Mucosa of descending colon (tissue), 3 donors: ENCODE measurements around the gene CCDC158. TPM values are rescaled to one million over a fixed set of nuclear protein-coding genes. Genes with fewer than 3 reads are reported as not detected.
A peak's percentile ranks its signal among the peaks of the same experiment; 100 is the strongest.

Experiments used
- ATAC-seq: fragments of 200-7000 bp; cut with Tn5 transposase; one replicate; pipeline ENCODE4 v1.9.1; 2020; ENCODE audit warnings: mild to moderate bottlenecking, moderate library complexity
- DNase-seq, 3 donors: peaks; one replicate each; pipeline ENCODE4 v3.0.0-alpha.2; 2020
- H3K36me3 ChIP-seq: fragments of 200-600 bp; one replicate; pipeline ENCODE4 v1.8.0; 2021; ENCODE audit warnings: low read depth, mild to moderate bottlenecking
- H3K4me1 ChIP-seq: fragments of 200-600 bp; one replicate; pipeline ENCODE4 v1.8.0; 2021; ENCODE audit warnings: low read depth, mild to moderate bottlenecking
- H3K4me3 ChIP-seq: fragments of 200-600 bp; one replicate; pipeline ENCODE4 v1.8.0; 2021; ENCODE audit warnings: mild to moderate bottlenecking
- H3K9me3 ChIP-seq: fragments of 200-600 bp; one replicate; pipeline ENCODE4 v1.8.0; 2021; ENCODE audit warnings: mild to moderate bottlenecking
- CTCF ChIP-seq: fragments of 200-600 bp; IDR thresholded peaks from one replicate; pipeline ENCODE4 v1.8.0; 2022; ENCODE audit warnings: antibody characterized with exemption, mild to moderate bottlenecking
- intact Hi-C, 2 donors: fragments of 100-400 bp; cut with DNase I in 1 of 2; cut with micrococcal nuclease in 1 of 2; formaldehyde crosslinking; loops; one replicate each; pipeline versions ENCODE4 v1.11.0 to v1.11.1; 2022; cut with DNase I, micrococcal nuclease
- total RNA-seq, 3 donors: library from RNA; stranded (reverse); fragmentation: NEBNext Ultra II Directional in 2 of 3; extraction: Animal tissue kit (Norgen Biotek cat#: 25700) in 2 of 3; gene quantifications; one replicate each; pipeline versions ENCODE4 v1.2.1 to v1.2.4, GENCODE V29; 2021 to 2023
- donor health status: DM: no; HTN: no; CAD: no; lungs with moderate emphysema.
- donor health status: DM: no; HTN: no; CAD: no.
- donor health status: DM: no; HTN: yes; CAD: no.

The CCDC158 gene
- total RNA-seq, 3 donors from 2014 or later = 0.82 TPM; not detected in 2

DNA sequence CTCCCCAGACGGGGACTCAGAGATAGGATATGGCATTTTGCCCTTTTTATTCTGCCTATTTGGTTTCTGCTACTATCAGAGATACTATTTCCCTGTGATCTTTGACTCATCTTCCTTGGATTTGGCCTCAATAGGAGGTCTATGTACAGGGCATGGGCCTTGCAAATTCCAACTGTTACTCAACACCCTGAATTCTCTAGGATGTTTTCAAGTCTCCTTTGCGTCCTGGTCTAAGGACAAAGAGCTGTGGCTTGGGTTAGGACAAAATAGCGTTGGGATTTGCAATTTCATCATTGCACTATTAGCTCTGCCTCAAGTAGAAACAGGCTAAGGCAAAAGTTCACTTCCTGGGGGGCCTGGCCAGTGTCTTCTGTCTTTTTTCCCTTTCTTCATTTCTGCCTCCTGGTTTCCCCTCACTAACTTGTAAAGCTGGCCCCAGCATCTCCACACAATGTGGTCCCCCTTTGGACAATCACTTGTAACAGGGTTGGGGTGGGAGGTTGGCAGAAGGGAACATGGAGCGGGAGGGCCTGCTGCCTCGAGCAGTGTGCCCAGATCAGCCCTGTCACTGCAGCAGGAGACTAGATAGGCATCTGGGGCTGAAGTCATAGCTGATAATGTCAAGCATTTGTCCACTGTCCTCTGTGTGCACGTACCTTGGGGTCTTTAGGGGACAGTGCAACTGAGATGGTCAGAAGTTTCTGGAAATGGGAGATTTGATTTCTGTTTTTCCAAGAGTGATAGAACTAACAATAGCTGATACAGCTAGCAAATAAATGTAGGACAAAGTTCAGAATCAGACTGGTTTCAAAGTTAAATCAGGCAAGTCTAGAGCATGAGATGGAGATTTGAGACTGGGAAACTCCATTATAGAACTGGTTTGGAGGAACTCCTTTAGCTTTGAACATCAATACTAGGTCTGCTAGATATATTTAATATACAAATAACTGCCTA lies 140.2 kb downstream of the CCDC158 start:
- ATAC-seq (no peak), DNase-seq (no peak)
- TF ChIP-seq CTCF = no peak
- Histone ChIP-seq H3K4me1 (peaks cover 27% of the 10 kb centered on the region), H3K36me3 (no peaks in the 10 kb centered on the region), H3K9me3 (no peaks in the 10 kb centered on the region), H3K4me3 (no peak overlapping the region)
- intact Hi-C loops = no loop called here

DNA sequence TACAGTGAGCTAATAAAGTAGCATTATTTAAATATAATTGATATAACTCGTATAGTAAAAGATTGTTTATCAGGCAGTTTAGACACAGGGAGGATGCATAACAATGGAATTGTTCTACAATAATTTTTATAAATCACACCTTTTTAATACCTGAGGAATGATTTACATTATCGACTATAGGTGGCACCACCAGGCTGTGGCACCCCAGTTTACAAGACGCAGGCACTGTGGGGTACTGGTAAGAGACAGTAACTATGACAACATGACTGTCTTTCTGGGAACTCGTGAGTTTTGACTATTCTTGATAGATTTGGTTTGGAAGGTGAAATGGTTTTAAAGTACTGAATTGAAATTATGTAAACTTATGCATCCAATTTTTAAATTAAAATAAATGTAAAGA lies 141.5 kb downstream of the CCDC158 start:
- Histone ChIP-seq H3K4me1 (peaks cover 28% of the 10 kb centered on the region), H3K9me3 (no peaks in the 10 kb centered on the region), H3K36me3 (no peaks in the 10 kb centered on the region), H3K4me3 (no peak overlapping the region)
- DNase-seq (no peak), ATAC-seq (no peak)
- no peak for TF ChIP-seq CTCF
- intact Hi-C loops = no loop called here

GRCh38 chr4:76278583-76278982 lies 142.4 kb downstream of the CCDC158 start:
- intact Hi-C loops = no loop called here
- Histone ChIP-seq H3K4me1 (peaks cover 27% of the 10 kb centered on the region), H3K36me3 (no peaks in the 10 kb centered on the region), H3K9me3 (no peaks in the 10 kb centered on the region), H3K4me3 (no peak overlapping the region)
- ATAC-seq (peak; percentile 71), DNase-seq (no peak)
- no peak for TF ChIP-seq CTCF

GRCh38 chr4:76277667-76278066 lies 143.3 kb downstream of the CCDC158 start:
- no peak for TF ChIP-seq CTCF
- no peak for ATAC-seq
- DNase-seq = no peak
- H3K36me3 ChIP-seq = no peaks in the 10 kb centered on the region
- H3K9me3 ChIP-seq = no peaks in the 10 kb centered on the region
- peaks cover 25% of the 10 kb centered on the region for H3K4me1 ChIP-seq
- H3K4me3 ChIP-seq = no peak overlapping the region
- intact Hi-C loops = no loop called here

DNA sequence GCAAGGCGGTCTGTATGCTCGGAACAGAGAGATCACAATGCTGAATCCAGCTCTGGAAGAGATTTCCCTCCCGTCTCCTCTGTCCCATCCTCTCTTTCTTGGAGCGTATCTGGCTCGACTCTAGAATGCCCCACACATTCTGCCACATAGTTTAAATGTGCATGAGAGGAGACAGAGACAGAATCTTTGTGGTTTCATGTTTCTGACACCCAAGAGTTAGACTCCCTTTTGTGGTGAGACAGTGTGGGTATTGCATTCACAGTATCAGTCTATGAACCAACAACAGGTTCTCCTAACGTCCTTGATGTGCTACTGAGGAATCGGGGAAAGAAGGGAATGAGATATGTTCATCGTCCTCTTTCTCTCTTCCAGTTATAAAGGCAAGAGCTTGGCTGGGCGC lies 144.1 kb downstream of the CCDC158 start:
- ATAC-seq = no peak
- intact Hi-C loops = no loop called here
- peaks cover 25% of the 10 kb centered on the region for H3K4me1 ChIP-seq
- TF ChIP-seq CTCF = no peak
- H3K9me3 ChIP-seq = no peaks in the 10 kb centered on the region
- H3K36me3 ChIP-seq = no peaks in the 10 kb centered on the region
- no peak for DNase-seq
- H3K4me3 ChIP-seq = no peak overlapping the region
